PFSK-1 (cell line): ENCODE measurements around the gene PRKN.

Source experiments
- FOXP2 ChIP-seq: optimal IDR thresholded peaks from 2 replicates; pipeline ENCODE3; 2011; ENCODE audit warnings: borderline replicate concordance, control low read depth, inconsistent platforms; ENCODE audit not compliant: insufficient read depth; ENCODE audit errors: extremely low read length, extremely low read depth
- POLR2AphosphoS5 ChIP-seq: IDR thresholded peaks from 2 replicates; pipeline ENCODE4 v1.6.1; 2012; ENCODE audit warnings: low read depth, mild to moderate bottlenecking, control low read depth, low read length, moderate library complexity
- SIN3A ChIP-seq: IDR thresholded peaks from 2 replicates; pipeline ENCODE4 v1.6.1; 2012; ENCODE audit warnings: mild to moderate bottlenecking, low read length, moderate library complexity, borderline replicate concordance; ENCODE audit not compliant: insufficient read depth
- TAF1 ChIP-seq: IDR thresholded peaks from 2 replicates; pipeline ENCODE4 v1.6.1; 2012; ENCODE audit warnings: low read length, control low read depth, borderline replicate concordance; ENCODE audit not compliant: insufficient read depth
- TF ChIP-seq, protein P1 (sequence below), 2 experiments: IDR thresholded peaks; 2 replicates each; pipeline versions ENCODE4 v1.6.1 to v1.8.0; 2011 to 2012; ENCODE audit warnings: low read depth in 2 of 2, low read length in 2 of 2, control low read depth in 1 of 2, inconsistent platforms in 1 of 2, mild to moderate bottlenecking in 1 of 2, moderate library complexity in 1 of 2; ENCODE audit not compliant: insufficient read depth in 1 of 2

The PRKN gene

GRCh38 chr6:161866570-161866969 is 861.0 kb downstream of the PRKN start:
- no peak for TF ChIP-seq TAF1
- no peak for TF ChIP-seq POLR2AphosphoS5
- TF ChIP-seq, protein P1, sequence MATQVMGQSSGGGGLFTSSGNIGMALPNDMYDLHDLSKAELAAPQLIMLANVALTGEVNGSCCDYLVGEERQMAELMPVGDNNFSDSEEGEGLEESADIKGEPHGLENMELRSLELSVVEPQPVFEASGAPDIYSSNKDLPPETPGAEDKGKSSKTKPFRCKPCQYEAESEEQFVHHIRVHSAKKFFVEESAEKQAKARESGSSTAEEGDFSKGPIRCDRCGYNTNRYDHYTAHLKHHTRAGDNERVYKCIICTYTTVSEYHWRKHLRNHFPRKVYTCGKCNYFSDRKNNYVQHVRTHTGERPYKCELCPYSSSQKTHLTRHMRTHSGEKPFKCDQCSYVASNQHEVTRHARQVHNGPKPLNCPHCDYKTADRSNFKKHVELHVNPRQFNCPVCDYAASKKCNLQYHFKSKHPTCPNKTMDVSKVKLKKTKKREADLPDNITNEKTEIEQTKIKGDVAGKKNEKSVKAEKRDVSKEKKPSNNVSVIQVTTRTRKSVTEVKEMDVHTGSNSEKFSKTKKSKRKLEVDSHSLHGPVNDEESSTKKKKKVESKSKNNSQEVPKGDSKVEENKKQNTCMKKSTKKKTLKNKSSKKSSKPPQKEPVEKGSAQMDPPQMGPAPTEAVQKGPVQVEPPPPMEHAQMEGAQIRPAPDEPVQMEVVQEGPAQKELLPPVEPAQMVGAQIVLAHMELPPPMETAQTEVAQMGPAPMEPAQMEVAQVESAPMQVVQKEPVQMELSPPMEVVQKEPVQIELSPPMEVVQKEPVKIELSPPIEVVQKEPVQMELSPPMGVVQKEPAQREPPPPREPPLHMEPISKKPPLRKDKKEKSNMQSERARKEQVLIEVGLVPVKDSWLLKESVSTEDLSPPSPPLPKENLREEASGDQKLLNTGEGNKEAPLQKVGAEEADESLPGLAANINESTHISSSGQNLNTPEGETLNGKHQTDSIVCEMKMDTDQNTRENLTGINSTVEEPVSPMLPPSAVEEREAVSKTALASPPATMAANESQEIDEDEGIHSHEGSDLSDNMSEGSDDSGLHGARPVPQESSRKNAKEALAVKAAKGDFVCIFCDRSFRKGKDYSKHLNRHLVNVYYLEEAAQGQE (IDR thresholded peaks at IDR 0.05; ENCODE audit: insufficient read depth in 1 of 2, low read depth in 2 of 2, low read length in 2 of 2), result no peak
- no peak for TF ChIP-seq FOXP2
- TF ChIP-seq SIN3A, result no peak

- TF ChIP-seq, protein P1 (IDR thresholded peaks at IDR 0.05; ENCODE audit: insufficient read depth in 1 of 2, low read depth in 2 of 2, low read length in 2 of 2), result no peak
- no peak for TF ChIP-seq FOXP2
- TF ChIP-seq TAF1, result no peak
- TF ChIP-seq POLR2AphosphoS5, result no peak
- no peak for TF ChIP-seq SIN3A
Observed at GRCh38 chr6:161853657-161854056, 873.9 kb downstream of the PRKN start.

- TF ChIP-seq POLR2AphosphoS5 (no peak), FOXP2 (no peak), SIN3A (no peak), TAF1 (no peak)
- TF ChIP-seq, protein P1 (IDR thresholded peaks at IDR 0.05; ENCODE audit: insufficient read depth in 1 of 2, low read depth in 2 of 2, low read length in 2 of 2), result no peak
Observed at GRCh38 chr6:161850562-161850961, 877.0 kb downstream of the PRKN start.

DNA sequence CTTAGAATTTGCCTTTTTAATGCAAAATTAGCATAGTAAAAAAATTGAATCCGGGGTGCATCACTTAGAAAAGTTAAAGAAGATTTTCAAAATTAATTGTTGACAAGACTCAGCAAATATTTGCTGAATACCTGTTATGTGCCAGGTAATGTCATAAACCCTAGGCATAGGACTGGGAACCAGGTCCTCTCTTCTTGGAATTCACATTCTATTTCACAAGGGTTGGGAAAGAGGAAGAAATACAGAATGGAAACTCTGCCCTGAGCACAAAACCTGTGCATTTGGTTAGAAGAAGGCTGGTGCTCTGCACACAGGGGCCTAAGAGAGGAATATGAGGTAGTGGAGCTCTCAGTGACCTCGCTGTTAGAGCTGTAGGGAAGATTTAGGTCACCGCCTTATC is 879.9 kb downstream of the PRKN start:
- no peak for TF ChIP-seq POLR2AphosphoS5
- no peak for TF ChIP-seq TAF1

DNA sequence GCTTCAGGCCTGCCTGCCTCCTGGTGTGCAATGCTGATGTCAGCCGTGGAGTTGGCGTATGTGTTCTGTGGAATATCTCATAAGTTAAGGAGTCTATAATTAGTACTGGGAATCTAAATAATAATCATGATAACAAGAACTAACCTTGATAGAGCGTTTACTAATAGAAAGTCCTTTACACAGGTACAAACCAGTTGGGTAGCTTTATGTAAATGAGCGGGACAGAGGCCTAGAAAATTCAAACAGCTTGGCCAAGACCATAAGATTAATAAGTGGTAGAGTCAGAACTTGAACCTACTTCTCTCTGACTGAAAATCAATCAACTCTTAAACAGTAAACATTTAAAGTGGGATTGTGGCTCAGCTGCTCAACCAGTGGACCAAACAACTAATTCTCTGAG is 882.8 kb downstream of the PRKN start:
- TF ChIP-seq TAF1 (no peak), POLR2AphosphoS5 (no peak), FOXP2 (no peak), SIN3A (no peak)
- TF ChIP-seq, protein P1 (IDR thresholded peaks at IDR 0.05; ENCODE audit: insufficient read depth in 1 of 2, low read depth in 2 of 2, low read length in 2 of 2), result no peak
